22Rv1 (cell line): ENCODE results near the gene NFYB.

Experiments
- H3K27ac ChIP-seq: fragments of 450-650 bp; 2 replicates; pipeline ENCODE4 v1.5.1; 2017
- CTCF ChIP-seq: fragments of 450-650 bp; IDR thresholded peaks from 2 replicates; pipeline ENCODE4 v1.5.1; 2017; ENCODE audit warnings: mild to moderate bottlenecking
- ZFX ChIP-seq: fragments of 450-650 bp; IDR thresholded peaks from 2 replicates; pipeline ENCODE4 v1.6.1; 2017; ENCODE audit warnings: antibody characterized with exemption, borderline replicate concordance

The NFYB gene

GRCh38 chr12:104137902-104138796 lies at the start of gene NFYB:
Gene NFYB (minus strand): TSS chr12:104138210. CDS start chr12:104135453, 2,757 bp downstream.
- TF ChIP-seq CTCF (no peak), ZFX (no peak)
- H3K27ac ChIP-seq: peak within 1 kb of the TSS; percentile 99

GRCh38 chr12:104187446-104188155 lies 49.6 kb upstream of the NFYB start:
- TF ChIP-seq ZFX: no peak

GRCh38 chr12:104183443-104183842 lies 45.4 kb upstream of the NFYB start:
- H3K27ac ChIP-seq: no peak overlapping the region
- TF ChIP-seq ZFX (no peak), CTCF (no peak)

More at GRCh38 chr12:104187446-104188155, 49.6 kb upstream of the NFYB start:
- no peak overlapping the region for H3K27ac ChIP-seq

GRCh38 chr12:104182621-104183378 lies 44.8 kb upstream of the NFYB start:
- no peak overlapping the region for H3K27ac ChIP-seq
- TF ChIP-seq CTCF: no peak
- no peak for TF ChIP-seq ZFX

- H3K27ac ChIP-seq: no peak overlapping the region
- TF ChIP-seq ZFX (no peak), CTCF (no peak)
These were observed 44.1 kb upstream of the NFYB start for GRCh38 chr12:104182144-104182543.

- H3K27ac ChIP-seq: no peak overlapping the region
- no peak for TF ChIP-seq ZFX
- TF ChIP-seq CTCF: no peak
These were observed 43.3 kb upstream of the NFYB start for GRCh38 chr12:104181313-104181712.

- TF ChIP-seq CTCF: no peak
- no peak for TF ChIP-seq ZFX
- H3K27ac ChIP-seq: no peak overlapping the region
These were observed 42.4 kb upstream of the NFYB start for GRCh38 chr12:104180374-104180773.
